ENCODE data around the gene TWF1. TPM values are rescaled to one million over a fixed set of nuclear protein-coding genes. Genes with fewer than 3 reads are reported as not detected.

TWF1 gene
- total RNA-seq, 1 donor from 2014 or later, result 74.0 TPM

- Mint-ChIP-seq H3K36me3 (ENCODE audit: unreplicated experiment) (peaks cover 4% of the 10 kb centered on the region), H3K27me3 (ENCODE audit: unreplicated experiment) (peaks cover 12% of the 10 kb centered on the region), H3K9me3 (ENCODE audit: unreplicated experiment) (no peaks in the 10 kb centered on the region), H3K4me3 (ENCODE audit: unreplicated experiment) (peak overlapping the region; percentile 100), H3K27ac (ENCODE audit: unreplicated experiment) (no peak overlapping the region), H3K4me1 (ENCODE audit: unreplicated experiment) (peaks cover 27% of the 10 kb centered on the region)
- no peak for TF ChIP-seq CTCF (IDR thresholded peaks at IDR 0.05)
- DNase-seq (ENCODE audit: extremely low spot score, unreplicated experiment), result no peak
Measured at GRCh38 chr12:43807386-43807785, 1.3 kb upstream of the TWF1 start.

GRCh38 chr12:43806737-43807072, 588 bp upstream of the TWF1 start:
- TF ChIP-seq CTCF (IDR thresholded peaks at IDR 0.05), result no peak
- H3K36me3 Mint-ChIP-seq (ENCODE audit: unreplicated experiment), result peaks cover 4% of the 10 kb centered on the region
- peaks cover 27% of the 10 kb centered on the region for H3K4me1 Mint-ChIP-seq (ENCODE audit: unreplicated experiment)
- DNase-seq (ENCODE audit: extremely low spot score, unreplicated experiment), result no peak
- H3K27me3 Mint-ChIP-seq (ENCODE audit: unreplicated experiment), result peaks cover 10% of the 10 kb centered on the region
- H3K4me3 Mint-ChIP-seq (ENCODE audit: unreplicated experiment), result peak overlapping the region; percentile 100
- peak overlapping the region; percentile 100 for H3K27ac Mint-ChIP-seq (ENCODE audit: unreplicated experiment)
- H3K9me3 Mint-ChIP-seq (ENCODE audit: unreplicated experiment), result no peaks in the 10 kb centered on the region

- Mint-ChIP-seq H3K4me3 (ENCODE audit: unreplicated experiment) (peak overlapping the region; percentile 100), H3K27me3 (ENCODE audit: unreplicated experiment) (peaks cover 3% of the 10 kb centered on the region), H3K36me3 (ENCODE audit: unreplicated experiment) (peaks cover 9% of the 10 kb centered on the region), H3K9me3 (ENCODE audit: unreplicated experiment) (no peaks in the 10 kb centered on the region), H3K4me1 (ENCODE audit: unreplicated experiment) (peaks cover 27% of the 10 kb centered on the region), H3K27ac (ENCODE audit: unreplicated experiment) (peak overlapping the region; percentile 100)
- no peak for TF ChIP-seq CTCF (IDR thresholded peaks at IDR 0.05)
- no peak for DNase-seq (ENCODE audit: extremely low spot score, unreplicated experiment)
Measured at GRCh38 chr12:43805149-43805859, 813 bp downstream of the TWF1 start.

GRCh38 chr12:43797561-43798217, 8.4 kb downstream of the TWF1 start:
- Mint-ChIP-seq H3K36me3 (ENCODE audit: unreplicated experiment) (peaks cover 41% of the 10 kb centered on the region), H3K27ac (ENCODE audit: unreplicated experiment) (no peak overlapping the region), H3K27me3 (ENCODE audit: unreplicated experiment) (no peaks in the 10 kb centered on the region), H3K4me1 (ENCODE audit: unreplicated experiment) (no peaks in the 10 kb centered on the region), H3K9me3 (ENCODE audit: unreplicated experiment) (no peaks in the 10 kb centered on the region), H3K4me3 (ENCODE audit: unreplicated experiment) (no peak overlapping the region)
- DNase-seq (ENCODE audit: extremely low spot score, unreplicated experiment), result no peak
- no peak for TF ChIP-seq CTCF (IDR thresholded peaks at IDR 0.05)

GRCh38 chr12:43795716-43796280, 10.3 kb downstream of the TWF1 start:
- H3K4me1 Mint-ChIP-seq (ENCODE audit: unreplicated experiment), result no peaks in the 10 kb centered on the region
- TF ChIP-seq CTCF (IDR thresholded peaks at IDR 0.05), result no peak
- no peak overlapping the region for H3K4me3 Mint-ChIP-seq (ENCODE audit: unreplicated experiment)
- no peaks in the 10 kb centered on the region for H3K27me3 Mint-ChIP-seq (ENCODE audit: unreplicated experiment)
- H3K36me3 Mint-ChIP-seq (ENCODE audit: unreplicated experiment), result peaks cover 39% of the 10 kb centered on the region
- no peak for DNase-seq (ENCODE audit: extremely low spot score, unreplicated experiment)
- H3K27ac Mint-ChIP-seq (ENCODE audit: unreplicated experiment), result no peak overlapping the region
- H3K9me3 Mint-ChIP-seq (ENCODE audit: unreplicated experiment), result no peaks in the 10 kb centered on the region

Measured in osteocyte (in vitro differentiated cells).